ENCODE data around the gene DAD1.

GRCh38 chr14:22533739-22534359 is 55.2 kb downstream of the DAD1 start:
- TF ChIP-seq GATA3 (IDR thresholded peaks at IDR 0.05; ENCODE audit: low read depth, low read length): no peak
- TF ChIP-seq GATA2 (IDR thresholded peaks at IDR 0.05; ENCODE audit: low read depth, low read length): no peak

Data from SH-SY5Y (cell line).